DMS53 (cell line): ENCODE results near the gene SIPA1L2.

Experiments used
- DNase-seq: peaks from one replicate; lab custom pipeline; 2025; lab: John Stamatoyannopoulos, UW

SIPA1L2 gene

DNA sequence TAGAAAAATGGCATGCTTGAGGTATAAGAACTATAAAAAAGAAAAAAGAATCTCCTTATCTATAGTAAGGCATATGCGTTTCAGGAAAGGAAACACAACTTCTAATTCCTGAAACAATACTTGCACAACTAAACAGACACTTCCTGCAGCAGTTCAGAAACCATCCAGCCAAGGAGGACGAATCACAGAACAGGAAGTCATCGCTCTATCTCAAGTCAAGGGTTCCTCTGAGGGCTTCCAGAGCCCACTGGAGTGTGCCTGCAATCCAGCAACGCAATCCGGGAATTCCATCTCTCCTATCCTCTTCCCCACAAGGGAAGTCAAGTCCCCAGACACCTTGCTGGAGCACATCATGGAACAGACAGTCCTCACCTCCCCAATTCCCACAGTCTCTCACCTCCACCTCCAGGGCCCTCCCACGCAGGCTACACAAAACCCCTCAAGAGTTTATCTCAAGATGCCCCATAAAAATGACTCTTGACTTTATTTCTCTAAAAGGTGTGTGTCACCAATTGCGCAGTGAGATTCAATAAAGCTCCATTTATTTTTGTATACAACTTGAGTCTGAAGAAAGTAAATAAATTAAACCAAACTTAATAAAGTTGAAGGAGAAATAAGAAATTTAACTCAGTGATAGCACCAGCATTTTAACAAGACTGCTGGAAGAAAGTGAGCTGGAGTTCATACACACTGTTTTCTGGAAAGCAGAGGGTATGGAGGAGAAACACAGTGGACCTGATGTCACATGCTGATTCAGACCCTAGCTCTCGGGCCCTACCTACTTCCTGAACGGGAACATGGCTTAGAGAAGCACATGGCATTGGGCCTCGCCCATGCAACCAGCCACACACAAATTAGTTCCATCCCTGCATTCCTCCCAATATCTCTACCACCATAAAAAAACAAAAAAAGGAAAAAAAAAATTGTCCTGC is 39.9 kb downstream of the SIPA1L2 start:
- no peak for DNase-seq

DNA sequence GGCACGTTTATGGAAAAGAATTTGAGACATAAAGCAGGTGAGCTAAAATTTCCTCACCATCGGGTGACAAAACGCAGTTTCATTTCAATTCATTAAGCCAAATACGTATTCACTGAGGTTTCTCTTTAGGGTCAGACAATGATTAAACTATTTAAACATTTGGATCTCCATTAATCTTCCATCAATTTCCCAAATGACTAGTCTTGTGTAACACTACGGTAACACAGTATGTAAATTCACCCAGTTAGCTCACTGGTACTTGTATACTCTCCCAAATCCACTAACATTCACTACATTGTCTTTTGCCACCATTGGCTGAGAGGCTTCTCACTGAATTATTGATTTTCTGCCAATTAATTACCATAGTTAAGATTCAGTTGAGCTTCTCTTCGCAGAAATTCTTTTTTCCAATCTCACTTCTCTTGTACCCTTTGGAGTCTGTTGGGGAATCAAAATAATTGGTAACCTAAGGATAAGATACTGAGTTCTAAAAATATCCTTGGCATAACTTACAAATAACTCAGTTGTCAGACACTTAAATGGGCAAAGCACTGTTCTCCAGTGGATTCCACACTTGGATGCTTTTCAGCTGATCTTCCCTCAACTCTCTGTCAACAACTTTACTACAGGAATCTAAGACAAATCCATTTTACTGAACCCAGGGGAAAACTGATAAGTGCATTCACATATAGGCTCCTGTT is 40.7 kb downstream of the SIPA1L2 start:
- no peak for DNase-seq

DNA sequence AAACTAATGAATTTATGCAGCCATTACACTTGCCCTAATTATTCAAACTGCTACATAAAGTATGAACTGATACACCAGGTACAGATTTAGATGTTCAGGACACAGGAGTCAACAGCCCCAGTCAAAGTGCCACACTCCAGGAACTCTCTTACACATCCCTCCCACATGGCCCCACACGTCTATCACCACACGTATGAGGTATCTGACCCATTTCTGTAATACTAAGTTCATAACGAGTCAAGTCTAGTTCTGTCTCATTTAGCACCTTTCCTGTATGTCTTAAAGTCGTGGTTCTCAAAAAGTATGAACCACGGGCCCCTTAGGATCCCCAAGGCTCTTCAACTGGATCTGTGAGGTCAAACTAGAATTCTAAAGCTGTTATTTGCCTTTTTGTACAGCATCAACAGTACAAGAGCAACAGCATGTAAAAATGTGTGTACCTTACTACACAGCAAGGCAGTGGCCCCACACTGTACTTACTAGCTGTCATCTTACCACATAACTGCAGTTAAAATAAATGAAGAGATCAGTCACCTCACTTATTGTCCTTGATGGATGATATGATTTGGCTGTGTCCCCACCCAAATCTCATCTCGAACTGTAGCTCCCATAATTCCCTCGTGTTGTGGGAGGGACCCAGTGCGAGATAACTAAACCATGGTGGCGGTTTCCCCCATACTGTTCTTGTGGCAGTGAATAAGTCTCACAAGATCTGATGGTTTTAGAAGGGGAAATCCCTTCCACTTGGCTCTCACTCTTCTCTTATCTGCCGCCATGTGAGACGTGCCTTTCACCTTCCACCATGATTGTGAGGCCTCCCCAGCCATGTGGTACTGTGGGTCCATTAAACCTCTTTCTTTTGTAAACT is 42.6 kb downstream of the SIPA1L2 start:
- DNase-seq = no peak

DNA sequence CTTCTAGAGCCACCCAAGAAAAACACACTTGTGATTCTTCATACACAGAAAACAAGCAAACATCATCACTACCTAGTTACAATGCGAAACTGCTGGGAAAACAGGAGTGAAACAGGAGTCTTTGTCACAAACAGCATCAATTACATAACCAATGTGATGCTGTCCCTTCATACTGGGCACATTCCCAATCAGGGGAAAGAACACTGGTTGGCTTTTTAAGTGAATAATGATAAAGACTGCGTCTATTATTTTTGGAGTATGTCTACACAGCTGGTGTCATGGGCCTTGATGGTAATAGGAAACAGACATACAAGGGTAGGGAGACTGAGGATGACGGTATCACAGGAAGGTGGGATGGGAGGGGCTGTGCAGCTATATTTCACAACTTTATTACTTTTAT is 43.3 kb downstream of the SIPA1L2 start:
- no peak for DNase-seq

DNA sequence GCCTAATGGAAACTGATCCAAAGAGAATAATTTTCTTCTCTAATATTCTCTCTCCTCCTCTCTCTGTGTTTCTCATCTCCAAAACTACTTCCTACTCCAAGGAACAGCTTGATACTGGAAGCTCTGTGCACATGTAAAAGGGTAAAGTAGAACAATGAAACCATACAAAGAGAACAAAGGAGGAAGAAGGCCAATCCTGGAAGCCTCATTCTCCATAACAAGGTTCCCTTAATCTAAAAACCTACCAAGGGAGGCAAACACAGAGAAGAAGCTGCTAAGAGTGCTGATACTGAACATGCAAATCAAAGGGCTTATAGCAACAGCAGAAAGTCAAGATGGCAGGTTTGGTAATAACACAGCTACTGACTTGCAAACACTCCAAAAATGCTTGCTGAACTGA is 44.4 kb downstream of the SIPA1L2 start:
- DNase-seq = no peak

DNA sequence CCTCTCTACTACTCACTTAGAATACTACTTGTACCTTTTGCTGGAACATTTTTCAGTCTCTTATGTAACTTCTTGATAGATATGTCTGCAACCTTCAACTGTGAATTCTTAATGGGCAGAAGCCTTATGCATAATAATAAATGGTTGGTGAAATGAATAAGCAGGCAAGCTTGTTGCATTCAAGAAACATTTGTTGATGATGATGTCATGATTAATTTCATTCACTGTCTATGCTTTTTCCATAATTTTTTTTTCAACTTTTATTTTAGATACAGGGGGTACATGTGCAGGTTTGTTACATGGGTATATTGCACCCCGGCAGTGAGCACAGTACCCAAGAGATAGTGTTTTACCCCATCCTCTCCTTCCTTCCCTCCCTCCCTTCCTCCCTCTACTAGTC is 48.0 kb downstream of the SIPA1L2 start:
- DNase-seq = no peak
